KMS-11 (cell line): ENCODE data around the gene PSMD13.

Source experiments
- H2AFZ ChIP-seq: fragments of 200-600 bp; sonication (generic); 2 replicates; pipeline ENCODE4 v1.6.1; 2016; ENCODE audit warnings: antibody characterized with exemption, mixed run types, low read depth
- H3K27ac ChIP-seq: fragments of 200-600 bp; sonication (generic); 2 replicates; pipeline ENCODE4 v1.6.1; 2016; ENCODE audit warnings: mild to moderate bottlenecking, mixed run types
- H3K27me3 ChIP-seq: fragments of 200-600 bp; sonication (generic); 2 replicates; pipeline ENCODE4 v1.6.1; 2017; ENCODE audit warnings: mild to moderate bottlenecking, low read depth, mixed run types, moderate library complexity; ENCODE audit not compliant: insufficient read depth
- H3K36me3 ChIP-seq: fragments of 200-600 bp; sonication (generic); 2 replicates; pipeline ENCODE4 v1.6.1; 2017; ENCODE audit warnings: mild to moderate bottlenecking, mixed run types; ENCODE audit not compliant: insufficient read depth
- H3K4me1 ChIP-seq: fragments of 200-600 bp; sonication (generic); 2 replicates; pipeline ENCODE4 v1.6.1; 2016; ENCODE audit warnings: mild to moderate bottlenecking, low read depth, mixed run types; ENCODE audit not compliant: poor library complexity, severe bottlenecking
- H3K4me2 ChIP-seq: fragments of 200-600 bp; sonication (generic); 2 replicates; pipeline ENCODE4 v1.7.0; 2016; ENCODE audit warnings: mild to moderate bottlenecking, mixed run types
- H3K4me3 ChIP-seq: fragments of 200-600 bp; sonication (generic); IDR thresholded peaks from 2 replicates; pipeline ENCODE4 v1.6.1; 2017; ENCODE audit warnings: low read depth, low read length, mixed read lengths; ENCODE audit not compliant: insufficient read depth
- H3K79me2 ChIP-seq: fragments of 200-600 bp; sonication (generic); 2 replicates; pipeline ENCODE4 v1.6.1; 2016; ENCODE audit warnings: low read depth, mixed run types; ENCODE audit not compliant: insufficient read depth
- H3K9ac ChIP-seq: fragments of 200-600 bp; sonication (generic); 2 replicates; pipeline ENCODE4 v1.6.1; 2016; ENCODE audit warnings: mild to moderate bottlenecking, mixed run types
- H4K20me1 ChIP-seq: fragments of 200-600 bp; sonication (generic); 2 replicates; pipeline ENCODE4 v1.6.1; 2016; ENCODE audit warnings: mild to moderate bottlenecking, mixed run types; ENCODE audit not compliant: insufficient read depth
- TF ChIP-seq, protein P1 (sequence below): fragments of 200-600 bp; sonication (generic); conservative IDR thresholded peaks from 2 replicates; pipeline ENCODE4 v1.6.1; 2017; ENCODE audit warnings: low read depth, mild to moderate bottlenecking, antibody characterized with exemption, low read length, moderate library complexity, mixed read lengths

The PSMD13 gene

DNA sequence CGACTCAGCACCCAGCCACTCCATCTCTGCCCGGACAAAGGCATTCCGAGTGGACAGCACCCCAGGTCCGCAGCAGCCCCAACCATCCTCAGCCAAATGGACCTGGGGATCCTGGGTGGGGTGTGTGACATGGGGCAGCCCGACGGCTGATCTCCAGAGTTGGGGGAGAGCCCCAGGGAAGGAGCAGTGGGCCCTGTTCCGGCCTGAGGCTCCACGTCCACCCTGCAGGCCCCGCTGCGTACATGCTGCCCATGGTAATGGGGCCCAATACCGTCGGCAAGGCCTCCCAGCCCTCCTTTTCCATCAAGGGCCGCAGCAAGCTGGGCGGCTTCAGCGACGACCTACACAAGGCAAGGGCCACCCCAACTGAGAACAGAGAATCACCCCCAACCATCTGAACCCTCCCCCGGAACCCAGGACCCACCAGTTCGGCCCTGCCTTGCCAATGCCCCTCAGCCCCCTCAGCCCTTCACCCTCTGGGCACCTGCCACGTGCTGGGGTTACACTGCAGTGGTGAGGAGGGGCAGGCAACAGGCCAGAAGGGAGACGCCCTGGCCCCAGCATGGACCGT, 38.5 kb upstream of the PSMD13 start:
- no peak overlapping the region for H3K4me2 ChIP-seq
- no peaks in the 10 kb centered on the region for H3K79me2 ChIP-seq
- TF ChIP-seq, protein P1, sequence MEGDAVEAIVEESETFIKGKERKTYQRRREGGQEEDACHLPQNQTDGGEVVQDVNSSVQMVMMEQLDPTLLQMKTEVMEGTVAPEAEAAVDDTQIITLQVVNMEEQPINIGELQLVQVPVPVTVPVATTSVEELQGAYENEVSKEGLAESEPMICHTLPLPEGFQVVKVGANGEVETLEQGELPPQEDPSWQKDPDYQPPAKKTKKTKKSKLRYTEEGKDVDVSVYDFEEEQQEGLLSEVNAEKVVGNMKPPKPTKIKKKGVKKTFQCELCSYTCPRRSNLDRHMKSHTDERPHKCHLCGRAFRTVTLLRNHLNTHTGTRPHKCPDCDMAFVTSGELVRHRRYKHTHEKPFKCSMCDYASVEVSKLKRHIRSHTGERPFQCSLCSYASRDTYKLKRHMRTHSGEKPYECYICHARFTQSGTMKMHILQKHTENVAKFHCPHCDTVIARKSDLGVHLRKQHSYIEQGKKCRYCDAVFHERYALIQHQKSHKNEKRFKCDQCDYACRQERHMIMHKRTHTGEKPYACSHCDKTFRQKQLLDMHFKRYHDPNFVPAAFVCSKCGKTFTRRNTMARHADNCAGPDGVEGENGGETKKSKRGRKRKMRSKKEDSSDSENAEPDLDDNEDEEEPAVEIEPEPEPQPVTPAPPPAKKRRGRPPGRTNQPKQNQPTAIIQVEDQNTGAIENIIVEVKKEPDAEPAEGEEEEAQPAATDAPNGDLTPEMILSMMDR: no peak
- no peak overlapping the region for H3K4me3 ChIP-seq
- no peaks in the 10 kb centered on the region for H4K20me1 ChIP-seq
- no peaks in the 10 kb centered on the region for H3K27me3 ChIP-seq
- no peak overlapping the region for H3K27ac ChIP-seq
- no peaks in the 10 kb centered on the region for H3K36me3 ChIP-seq
- no peak overlapping the region for H3K9ac ChIP-seq
- H3K4me1 ChIP-seq: no peaks in the 10 kb centered on the region
- H2AFZ ChIP-seq: no peak overlapping the region

GRCh38 chr11:199004-199581, 37.7 kb upstream of the PSMD13 start:
- Histone ChIP-seq H3K4me2 (no peak overlapping the region), H3K4me3 (no peak overlapping the region), H2AFZ (no peak overlapping the region), H4K20me1 (no peaks in the 10 kb centered on the region), H3K4me1 (no peaks in the 10 kb centered on the region), H3K79me2 (no peaks in the 10 kb centered on the region), H3K36me3 (no peaks in the 10 kb centered on the region), H3K27ac (no peak overlapping the region), H3K9ac (no peak overlapping the region), H3K27me3 (no peaks in the 10 kb centered on the region)
- TF ChIP-seq, protein P1: no peak

GRCh38 chr11:199782-200181, 37.0 kb upstream of the PSMD13 start:
- Histone ChIP-seq H4K20me1 (no peaks in the 10 kb centered on the region), H3K27ac (no peak overlapping the region), H3K4me2 (no peak overlapping the region), H3K79me2 (no peaks in the 10 kb centered on the region), H3K27me3 (no peaks in the 10 kb centered on the region), H3K9ac (no peak overlapping the region), H3K36me3 (no peaks in the 10 kb centered on the region), H3K4me3 (no peak overlapping the region), H3K4me1 (no peaks in the 10 kb centered on the region), H2AFZ (no peak overlapping the region)
- TF ChIP-seq, protein P1: no peak

GRCh38 chr11:200224-201003, 36.4 kb upstream of the PSMD13 start:
- TF ChIP-seq, protein P1: no peak
- H3K27ac ChIP-seq: no peak overlapping the region
- H3K36me3 ChIP-seq: no peaks in the 10 kb centered on the region; the same call in 1 of the 2 replicates
- no peaks in the 10 kb centered on the region for H4K20me1 ChIP-seq
- no peaks in the 10 kb centered on the region for H3K27me3 ChIP-seq
- H3K4me2 ChIP-seq: no peak overlapping the region
- no peak overlapping the region for H3K4me3 ChIP-seq
- no peak overlapping the region for H2AFZ ChIP-seq
- H3K4me1 ChIP-seq: no peaks in the 10 kb centered on the region
- 0 out of 2 replicates have a peak, but pooled peaks cover 2% of the 10 kb centered on the region for H3K79me2 ChIP-seq
- no peak overlapping the region for H3K9ac ChIP-seq
